Measurements from ENCODE around the gene DNAJB8.

The DNAJB8 gene

DNA sequence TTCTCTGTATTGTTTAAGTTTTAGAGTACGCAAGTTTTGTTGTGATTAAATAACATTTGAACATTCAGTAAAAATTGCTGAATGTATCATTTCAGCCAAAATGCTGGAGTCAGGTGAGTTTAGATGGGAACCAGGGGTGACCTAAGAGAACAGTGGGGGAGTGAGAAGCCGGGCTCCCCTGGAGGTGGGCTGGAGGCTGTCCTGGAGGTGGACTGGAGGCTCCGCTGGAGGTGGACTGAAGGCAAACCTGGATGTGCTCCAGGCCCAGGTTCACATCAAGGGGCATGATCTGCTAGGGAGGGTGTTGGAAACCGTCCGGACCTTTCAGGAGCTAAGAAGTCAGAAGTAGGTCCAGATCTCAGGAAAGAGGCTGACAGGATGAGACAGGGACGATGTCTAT is 23.7 kb downstream of the DNAJB8 start:
- no peak for DNase-seq

DNA sequence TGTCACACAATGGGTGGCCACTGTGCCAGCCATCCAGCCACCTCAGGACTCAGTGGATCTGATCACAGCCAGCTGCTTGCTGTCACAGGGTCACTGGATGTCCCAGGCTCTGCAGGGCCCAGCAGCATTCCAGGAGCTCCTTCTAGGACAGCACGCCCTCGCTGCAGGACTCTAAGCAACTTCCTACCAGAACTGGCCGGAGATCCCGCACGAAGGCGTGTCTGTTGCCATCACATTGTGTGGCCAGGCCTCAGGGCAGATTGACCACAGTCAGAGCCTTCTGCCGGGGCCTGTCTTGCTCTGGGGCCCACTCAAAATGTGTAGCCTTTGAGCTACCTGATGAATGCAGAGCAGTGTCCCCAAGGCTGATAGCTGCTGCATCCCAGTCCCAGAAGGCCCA is 24.6 kb downstream of the DNAJB8 start:
- DNase-seq = no peak

DNA sequence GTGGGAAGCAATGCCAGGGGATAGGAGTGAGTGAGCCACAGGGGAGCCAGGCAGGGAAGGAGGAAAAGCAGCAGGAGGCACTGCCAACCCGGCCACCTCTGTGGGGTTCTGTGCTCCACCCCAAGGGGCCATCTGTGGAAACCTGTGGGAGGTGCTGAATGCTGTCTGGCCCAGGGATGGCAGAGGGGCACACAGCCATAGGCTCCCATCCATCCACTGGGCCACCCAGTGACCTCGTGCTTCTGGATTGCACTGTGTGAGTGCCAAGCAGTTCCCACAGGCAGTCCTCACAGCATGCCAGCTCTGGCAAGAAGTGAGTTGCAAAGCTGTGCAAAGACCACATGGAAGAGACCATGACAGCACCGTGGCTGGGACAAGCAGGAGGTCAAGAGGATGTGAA is 27.5 kb downstream of the DNAJB8 start:
- no peak for DNase-seq

DNA sequence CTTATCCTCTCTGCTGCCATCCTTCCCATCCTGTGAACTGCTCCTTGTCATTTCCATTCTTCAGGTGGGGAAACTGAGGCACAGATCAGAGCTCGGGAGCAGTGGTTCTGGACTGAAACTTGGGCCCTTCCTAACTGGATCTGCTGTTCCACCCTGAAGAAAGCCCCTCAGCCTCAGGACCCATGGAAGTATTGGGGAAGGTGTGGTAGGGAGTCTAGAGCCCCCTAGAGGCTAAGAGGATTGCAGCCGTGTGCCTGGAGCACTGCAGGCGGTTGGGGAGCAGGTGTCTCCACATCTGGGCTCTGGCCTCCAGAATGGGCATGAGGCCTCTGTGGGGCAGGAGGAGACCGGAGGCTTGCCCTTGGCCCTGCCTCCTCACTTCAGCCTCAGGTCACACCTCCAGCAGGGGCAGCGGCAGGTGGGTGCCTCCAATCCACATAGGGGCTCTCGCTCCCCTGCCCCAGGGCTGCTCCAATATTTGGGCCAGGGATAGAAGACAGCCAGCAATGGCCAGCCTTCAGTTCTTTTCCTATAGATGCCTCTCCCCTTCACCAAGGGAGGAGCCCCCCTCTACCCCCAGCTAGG is 28.1 kb downstream of the DNAJB8 start:
- DNase-seq = no peak

DNA sequence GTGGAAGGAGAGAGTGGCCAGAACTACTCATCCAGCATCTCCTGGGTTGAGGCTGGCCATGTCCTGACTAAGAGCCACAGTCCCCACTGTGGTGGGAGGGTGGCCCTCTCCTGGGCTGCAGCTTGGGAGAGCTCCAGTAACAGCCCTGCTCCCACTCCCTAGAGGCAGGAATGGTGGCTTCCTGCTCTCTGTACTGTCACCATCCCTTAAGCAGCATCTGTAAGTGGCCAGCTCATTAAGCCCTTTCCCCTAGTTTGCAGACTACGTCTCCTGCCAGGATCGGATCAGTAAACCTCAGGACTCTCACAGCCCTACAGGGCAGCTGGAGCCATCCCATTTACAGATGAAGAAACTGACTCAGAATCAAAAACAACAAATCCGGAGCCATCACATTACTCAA is 30.5 kb downstream of the DNAJB8 start:
- no peak for DNase-seq

DNA sequence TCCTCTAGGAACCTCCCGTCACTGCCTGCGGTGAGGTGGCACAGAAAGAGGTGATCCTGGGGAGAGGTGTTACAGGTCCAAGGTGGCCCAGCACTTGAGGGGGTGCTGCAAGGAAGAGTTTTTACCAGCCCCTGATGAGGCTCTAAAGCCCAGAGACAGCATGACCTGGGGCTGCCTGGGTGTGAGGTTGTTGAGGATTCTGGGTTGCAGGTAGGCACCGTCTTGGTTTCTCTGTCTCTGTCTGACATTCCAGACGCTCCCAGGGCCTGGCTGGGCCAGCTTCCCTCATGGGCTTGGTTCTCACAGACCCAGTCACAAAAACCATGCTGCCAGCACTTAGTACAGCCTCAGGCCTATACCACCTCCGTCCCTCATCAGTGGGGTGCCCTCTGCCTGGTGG is 31.1 kb downstream of the DNAJB8 start:
- DNase-seq = no peak

DNA sequence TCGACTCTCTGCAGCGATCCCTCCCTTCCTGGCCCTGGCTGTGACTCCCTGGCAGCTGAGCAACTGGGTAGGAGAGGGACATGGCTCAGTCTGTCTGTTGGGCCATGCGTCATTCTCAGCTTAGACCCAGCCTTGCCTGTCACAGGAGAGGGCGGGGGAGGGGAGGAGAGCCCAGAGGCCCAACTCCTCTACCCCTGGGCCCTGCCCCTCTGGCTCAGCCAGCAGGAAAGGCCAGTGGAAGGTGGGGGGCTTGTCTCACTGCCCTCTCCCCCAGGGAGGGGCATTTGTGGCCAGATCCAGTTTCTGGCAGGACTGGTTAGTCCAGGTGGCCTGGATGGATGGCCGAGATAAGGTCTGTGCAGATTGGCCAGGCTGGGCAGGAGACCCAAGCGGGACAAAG is 31.6 kb downstream of the DNAJB8 start:
- no peak for DNase-seq

DNA sequence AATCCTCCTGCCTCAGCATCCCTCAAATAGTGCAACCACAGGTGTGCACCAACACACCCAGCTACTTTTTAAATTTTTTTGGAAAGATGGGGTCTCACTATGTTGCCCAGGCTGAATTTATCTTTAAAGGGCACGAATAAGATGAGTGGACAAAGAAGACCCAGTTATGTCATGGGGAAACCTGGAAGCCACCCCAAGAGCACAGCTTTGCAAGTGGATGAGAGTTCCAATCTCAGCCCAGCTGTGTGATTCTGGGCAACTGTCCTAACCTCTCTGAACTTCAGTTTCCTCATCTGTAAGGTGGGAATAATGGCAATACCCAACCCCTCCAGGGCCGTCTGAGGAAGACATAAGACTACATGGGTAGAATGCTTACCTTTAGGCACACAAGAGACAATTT is 32.2 kb downstream of the DNAJB8 start:
- no peak for DNase-seq

DNA sequence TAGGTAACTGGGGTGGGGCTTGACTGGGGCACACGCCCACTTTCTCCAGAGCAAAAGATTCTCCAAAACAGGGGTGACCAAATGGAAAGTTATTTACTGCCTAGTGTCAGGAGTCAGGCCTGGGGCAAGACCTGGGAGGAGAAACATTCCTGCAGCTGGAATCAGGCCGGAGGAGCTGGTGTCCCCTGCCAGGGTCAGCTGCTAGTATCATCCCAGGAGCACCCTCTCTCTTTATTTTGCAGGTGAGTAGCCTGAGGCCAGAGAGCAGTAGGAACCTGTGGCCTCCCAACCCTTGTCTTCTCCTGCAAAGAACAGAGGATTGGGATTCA is 32.9 kb downstream of the DNAJB8 start:
- no peak for DNase-seq

DNA sequence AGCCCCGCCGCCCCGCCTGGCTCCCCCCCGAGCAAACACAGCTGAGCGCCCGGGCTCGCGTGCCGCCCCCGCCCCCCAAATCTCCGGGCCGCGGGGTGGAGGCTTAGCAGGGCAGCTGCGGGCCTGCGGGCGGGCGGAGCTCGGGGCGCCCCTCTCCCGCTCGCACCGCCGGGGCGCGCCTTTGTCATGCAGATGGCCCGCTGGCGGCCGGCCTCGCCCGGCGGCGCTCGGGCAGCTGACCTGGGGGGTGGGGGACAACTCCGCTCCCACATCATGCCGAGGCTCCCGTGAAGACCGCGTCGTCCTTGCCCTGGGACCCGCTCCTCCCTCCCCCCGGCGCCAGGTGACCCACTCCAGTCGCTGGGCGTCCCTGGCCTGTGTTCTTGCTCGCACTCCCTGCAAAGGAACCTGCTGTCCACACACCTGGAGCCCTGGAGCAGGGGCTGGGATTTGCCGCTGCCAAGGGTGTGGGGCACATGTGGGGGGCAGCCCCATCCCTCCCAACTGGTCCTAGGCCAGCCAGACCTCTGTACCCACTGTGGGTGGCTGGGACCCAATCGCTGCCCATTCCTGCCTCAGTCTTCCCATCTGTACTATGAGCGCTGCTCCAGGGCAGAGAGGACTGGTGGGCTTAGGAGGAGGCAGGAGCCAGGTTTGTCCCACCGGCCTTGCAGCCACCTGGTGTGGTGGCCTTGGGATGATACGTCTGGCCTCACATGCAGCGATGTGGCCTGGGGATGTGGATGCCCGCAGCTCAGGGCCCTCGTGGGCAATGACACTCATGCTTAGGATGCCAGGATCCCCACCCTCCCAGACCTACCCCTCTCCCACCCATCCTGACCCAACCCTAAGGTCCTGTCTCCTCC is 33.5 kb downstream of the DNAJB8 start:
- DNase-seq = no peak

DNA sequence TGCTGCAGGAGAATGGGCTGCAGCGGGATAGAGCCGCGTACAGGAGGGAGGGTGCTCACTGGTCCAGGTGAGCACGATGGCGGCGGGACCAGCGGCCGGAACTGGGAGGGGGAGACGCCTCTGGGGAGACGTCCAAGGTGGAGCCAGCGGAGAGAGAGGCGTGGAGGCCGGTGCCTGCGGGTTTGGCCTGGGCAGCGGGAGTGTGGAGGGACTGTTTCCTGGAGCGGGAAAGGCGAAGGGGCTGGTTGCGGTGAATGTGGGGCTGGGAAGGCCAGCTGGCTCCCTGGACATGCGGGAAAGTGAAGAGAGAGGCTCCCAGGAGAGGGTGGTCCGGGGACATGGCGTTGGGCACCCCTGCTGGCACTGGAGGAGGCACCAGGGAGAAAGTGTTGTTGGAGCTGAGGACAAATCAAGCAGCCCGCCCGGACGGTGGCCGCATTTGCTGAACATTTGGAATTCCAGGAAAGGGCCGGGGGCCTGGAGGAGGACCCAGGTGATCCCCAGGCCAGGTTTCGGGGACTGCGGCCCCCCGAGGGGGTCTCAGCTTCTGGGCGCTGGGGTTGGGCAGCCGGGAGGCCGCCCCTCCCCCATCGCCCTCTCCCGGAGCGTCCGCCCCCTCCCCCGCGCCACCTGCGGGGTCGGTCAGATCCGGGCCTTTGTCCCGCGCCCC is 34.3 kb downstream of the DNAJB8 start:
- no peak for DNase-seq

DNA sequence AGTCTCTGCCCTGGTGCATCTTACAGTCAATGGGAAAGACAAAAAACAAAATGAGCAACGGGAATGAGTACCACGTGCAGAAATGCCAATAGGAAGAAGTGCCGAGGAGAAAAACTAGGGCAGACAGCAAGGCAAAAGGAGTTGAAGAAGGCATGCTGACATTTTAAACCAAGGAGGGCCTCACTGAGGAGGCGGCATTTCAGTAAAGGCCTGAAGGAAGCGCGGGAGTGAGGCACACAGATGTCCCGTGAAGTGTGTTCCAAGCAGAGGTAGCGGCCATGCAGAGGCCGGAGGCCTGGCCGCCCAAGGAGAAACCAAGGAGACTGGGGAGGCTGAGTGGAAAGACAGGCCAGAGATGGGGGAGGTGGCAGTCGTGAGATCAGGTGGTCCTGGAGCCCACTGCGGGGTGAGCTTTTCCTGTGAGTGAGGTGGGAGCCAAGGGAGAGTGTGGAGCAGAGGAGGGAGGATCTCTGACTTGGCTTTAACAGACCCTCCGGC is 34.8 kb downstream of the DNAJB8 start:
- no peak for DNase-seq

DNA sequence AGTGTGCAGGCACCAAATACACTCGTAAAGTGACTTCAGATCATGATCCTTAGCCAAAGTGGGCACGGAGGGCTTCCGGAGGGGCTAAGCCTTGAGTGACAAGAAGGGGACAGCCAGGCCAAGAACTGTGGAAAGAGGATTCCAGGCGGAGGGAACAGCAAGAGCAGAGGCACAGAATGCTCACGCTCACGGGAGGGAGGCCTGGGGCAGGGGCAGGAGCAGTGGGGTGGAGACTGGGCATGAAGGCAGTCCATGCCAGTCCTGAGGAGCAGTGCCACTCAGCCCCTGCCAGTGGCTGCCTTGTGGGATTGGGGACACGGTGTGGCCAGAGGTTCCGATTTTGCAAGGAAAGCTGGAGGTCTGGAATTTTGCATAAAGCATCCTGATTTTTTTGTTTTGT is 36.0 kb downstream of the DNAJB8 start:
- DNase-seq = no peak

DNA sequence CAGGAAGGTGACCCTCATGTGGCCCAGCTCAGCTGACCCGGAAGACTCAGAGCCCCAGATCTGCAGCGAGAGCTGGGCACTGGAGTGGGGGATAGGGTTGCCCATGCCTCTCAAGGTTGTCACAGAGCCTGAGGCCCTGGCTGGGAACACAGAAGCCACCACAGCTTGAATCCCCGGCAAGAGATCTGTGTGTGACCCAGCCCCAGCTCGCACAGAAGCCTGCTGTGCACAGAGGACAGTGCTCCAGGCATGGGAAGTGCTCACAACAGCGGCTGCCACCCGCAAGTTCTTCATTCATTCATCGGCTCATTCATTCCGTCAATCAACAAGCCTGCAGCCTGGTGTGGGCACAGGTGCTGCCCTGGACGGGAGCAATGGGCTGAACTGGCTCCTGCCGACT is 36.4 kb downstream of the DNAJB8 start:
- no peak for DNase-seq

DNA sequence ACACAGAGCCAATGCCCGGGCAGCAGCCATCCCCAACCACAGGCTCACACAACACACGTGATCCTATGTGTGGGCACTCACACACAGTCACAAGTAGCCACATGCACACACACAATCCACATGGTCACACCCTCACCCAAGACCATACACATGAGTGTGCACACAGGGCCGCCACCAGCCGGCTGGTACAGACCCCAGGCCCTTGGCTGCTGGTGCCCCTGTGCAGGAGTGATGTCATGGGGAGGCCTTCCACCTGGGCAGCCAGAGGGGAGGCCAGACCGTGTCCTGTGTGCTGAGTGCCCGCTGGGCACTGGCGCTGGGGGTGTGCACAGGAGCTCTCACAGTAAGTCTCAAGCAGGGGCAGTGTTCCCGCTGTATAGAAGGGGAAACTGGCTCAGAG is 36.9 kb downstream of the DNAJB8 start:
- no peak for DNase-seq

DNA sequence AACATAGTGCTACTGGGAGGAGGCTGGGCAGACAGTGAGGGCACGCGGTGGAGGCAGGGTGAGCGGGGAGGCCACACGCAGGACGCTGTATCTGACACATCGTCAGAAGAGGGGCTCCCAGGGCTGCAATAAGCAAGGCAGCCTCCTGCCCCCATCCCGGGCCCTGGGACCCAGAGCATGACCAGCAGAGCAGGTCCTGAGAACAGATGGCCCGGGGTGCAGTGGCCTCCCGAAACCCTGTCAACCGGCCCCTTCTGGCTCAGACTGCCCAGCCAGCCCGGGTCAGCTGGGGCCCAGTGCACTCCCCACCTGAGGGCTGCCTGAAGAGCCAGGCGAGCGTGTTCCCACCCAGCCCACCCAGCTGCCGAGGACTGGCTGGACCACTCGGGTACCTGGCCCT is 37.4 kb downstream of the DNAJB8 start:
- DNase-seq = no peak

DNA sequence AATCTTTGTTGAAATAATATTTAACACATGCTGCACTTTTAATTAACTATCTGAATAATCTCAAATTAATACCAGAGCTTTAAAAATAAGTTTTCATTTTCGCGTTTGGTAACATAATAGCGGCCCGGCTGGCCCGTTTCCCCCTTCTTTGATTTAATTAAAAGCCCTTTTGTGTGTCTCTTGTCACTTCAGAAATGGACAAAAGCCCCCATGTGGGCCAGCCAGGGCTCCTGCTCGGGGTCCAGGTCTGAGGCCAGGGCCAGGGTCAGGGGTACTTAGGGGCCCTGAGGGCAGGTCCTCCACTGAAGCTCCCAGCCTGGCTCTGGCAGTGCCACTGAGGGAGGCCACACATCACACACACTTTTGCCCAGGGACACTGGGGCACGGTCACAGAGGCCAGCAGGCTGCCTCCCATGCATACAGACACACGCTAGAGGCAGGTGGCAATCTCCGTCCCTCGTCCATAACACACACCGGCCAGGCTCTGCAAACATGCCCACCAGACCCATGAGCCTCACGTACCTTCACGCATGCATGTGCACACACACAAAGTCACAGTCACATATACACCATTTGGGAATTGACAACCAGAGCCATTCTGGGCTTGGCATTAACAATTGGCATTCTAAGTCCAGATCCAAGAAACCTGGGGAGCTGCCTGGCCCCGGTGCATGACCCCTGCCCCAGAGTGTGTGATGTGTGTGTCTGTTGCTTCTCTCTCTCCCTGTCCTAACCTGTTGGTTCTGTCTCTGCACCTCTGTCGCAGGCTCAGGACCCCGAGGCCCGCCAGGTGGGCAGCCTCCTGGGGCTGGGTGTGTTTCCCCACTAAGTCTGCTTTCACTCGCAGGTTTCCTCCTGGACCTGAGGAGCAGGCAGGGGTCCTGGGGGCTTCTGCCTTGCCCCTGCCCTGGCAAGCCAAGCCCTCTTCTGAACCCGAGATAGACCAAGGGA is 38.5 kb downstream of the DNAJB8 start:
- no peak for DNase-seq

DNA sequence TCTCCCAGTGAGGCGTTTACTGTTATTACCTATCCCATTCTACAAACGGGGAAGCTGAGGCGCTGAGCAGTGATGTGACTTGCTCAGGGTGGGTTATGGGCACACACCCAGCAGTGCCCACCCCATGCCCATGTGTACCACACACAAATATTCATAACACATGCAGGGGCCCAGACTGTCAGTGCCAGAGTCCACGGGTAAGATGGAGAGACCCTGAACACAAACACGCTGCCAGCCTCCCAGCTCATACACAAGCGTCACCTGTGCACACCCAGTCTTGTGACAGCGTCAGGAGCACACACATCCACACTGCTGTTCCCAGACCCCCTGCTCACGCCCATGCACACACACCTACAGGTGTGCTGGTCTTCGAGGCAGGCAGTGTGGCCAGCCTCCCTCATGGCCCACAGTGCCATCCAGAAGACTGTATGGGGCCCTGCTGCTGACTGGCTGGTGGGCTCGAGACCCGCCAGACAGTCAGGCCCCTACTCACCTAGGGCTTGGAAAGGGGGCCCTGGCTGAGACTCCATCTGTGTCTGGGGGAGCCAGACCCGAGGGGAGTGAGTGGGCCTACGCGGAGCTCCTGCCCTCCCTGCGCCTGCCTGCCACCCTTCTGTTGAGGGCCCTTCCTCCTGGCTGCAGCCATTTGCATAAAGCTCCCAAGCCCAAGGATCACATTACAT is 39.4 kb downstream of the DNAJB8 start:
- DNase-seq = no peak

DNA sequence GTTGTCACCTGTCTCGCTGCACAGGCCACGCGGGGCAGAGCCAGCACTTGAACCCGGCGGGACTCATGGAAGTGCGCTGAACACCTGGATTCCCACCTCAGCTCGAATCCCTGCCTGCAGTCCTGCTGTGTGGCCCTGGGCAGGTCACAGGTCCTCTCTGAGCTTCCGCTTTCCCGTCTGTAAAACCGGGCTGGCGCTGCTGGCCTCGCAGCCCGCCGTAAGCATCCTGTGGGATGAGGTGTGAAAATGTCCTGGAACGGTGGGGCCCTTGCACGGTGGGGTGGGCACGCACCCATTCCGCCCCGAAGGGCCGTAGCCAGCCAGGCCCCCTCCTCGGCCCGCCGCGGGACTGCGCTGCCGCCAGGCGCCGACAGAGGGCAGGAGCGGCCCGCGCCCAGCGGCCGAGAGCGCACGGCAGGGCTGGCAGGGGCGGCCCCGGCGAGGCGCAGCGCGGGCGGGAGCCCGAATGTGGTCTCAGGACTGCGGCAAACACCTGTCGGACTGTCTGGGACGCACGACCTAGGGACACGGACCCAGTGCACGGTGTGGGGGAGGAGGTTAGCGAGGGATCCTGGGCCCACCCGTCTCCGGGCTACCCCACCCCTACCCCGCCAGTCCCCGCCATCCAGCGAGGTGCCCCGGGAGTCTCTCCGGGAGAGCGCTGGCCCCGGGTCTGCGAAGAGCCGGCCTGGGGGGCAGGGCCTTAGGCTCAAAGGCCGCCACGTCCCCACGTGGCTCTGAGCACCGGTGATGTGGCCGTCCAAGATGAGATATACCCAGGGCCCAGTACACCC is 40.4 kb downstream of the DNAJB8 start:
- peak; percentile 61 to 65 for DNase-seq

DNA sequence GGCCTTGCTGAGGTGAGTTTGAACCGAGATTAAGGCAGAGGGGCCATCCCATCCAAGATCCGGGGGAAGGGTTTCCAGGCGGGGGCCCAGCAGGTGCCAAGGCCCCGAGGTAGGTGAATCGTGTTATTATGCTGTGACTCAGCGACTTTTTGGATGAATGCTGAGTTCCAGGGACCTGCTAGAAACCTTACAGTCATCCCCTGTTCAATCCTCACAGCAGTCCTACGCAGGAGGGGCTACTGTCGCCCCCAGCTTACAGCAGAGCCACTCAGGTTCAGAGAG is 40.9 kb downstream of the DNAJB8 start:
- no peak for DNase-seq

DNA sequence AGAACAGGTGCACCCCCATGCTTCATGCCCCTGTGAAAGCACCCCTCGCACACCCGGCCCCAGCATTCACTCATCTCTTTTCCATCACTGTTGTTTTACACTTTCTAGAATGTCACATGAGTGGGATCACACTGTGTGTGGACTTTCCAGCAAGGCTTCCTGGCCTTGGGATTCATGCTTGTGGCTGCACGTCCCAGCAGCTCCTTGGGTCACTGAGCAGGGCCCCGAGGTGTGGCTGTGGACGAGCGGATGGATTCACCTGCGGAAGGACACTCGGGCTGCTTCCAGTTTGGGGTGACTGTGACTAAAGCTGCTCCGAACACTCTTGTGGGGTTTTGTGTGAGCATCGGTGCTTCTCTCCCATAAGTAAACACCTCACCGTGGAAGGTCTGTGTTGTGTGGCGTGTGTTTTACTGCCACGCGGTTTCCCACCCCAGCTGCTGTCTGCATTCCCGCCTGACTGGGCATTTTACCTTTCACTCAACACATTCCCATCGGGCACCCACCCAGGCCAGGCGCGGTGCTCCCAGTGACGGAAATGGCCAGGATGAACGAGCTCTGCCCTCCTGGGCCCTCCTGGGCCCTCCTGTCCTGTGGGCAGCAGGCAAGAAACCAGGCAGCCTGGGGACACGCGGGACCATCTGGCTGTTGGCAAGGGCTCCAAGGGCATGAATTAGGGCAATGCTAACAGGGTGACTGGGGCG is 41.4 kb downstream of the DNAJB8 start:
- DNase-seq = no peak
